Endothelial cell (in vitro differentiated cells): ENCODE measurements around the gene PRKG1. TPM values are rescaled to one million over a fixed set of nuclear protein-coding genes. Genes with fewer than 3 reads are reported as not detected.

Source experiments
- DNase-seq: peaks from one replicate; pipeline ENCODE4 v3.0.0; 2021; ENCODE audit warnings: low spot score
- H3K27ac Mint-ChIP-seq: one replicate; pipeline ENCODE4 v1.8.0; 2021; ENCODE audit warnings: mixed read lengths, inconsistent platforms; ENCODE audit not compliant: unreplicated experiment
- H3K27me3 Mint-ChIP-seq: one replicate; pipeline ENCODE4 v1.8.0; 2021; ENCODE audit warnings: mild to moderate bottlenecking, moderate library complexity, mixed read lengths, inconsistent platforms; ENCODE audit not compliant: unreplicated experiment
- H3K36me3 Mint-ChIP-seq: one replicate; pipeline ENCODE4 v1.8.0; 2021; ENCODE audit warnings: mild to moderate bottlenecking, low read depth, mixed read lengths, inconsistent platforms; ENCODE audit not compliant: unreplicated experiment
- H3K4me1 Mint-ChIP-seq: one replicate; pipeline ENCODE4 v1.8.0; 2021; ENCODE audit warnings: mild to moderate bottlenecking, mixed read lengths, inconsistent platforms; ENCODE audit not compliant: unreplicated experiment
- H3K4me3 Mint-ChIP-seq: one replicate; pipeline ENCODE4 v1.8.0; 2021; ENCODE audit warnings: mild to moderate bottlenecking, mixed read lengths, inconsistent platforms; ENCODE audit not compliant: unreplicated experiment
- H3K9me3 Mint-ChIP-seq: one replicate; pipeline ENCODE4 v1.8.0; 2021; ENCODE audit warnings: mixed read lengths, inconsistent platforms; ENCODE audit not compliant: unreplicated experiment
- total RNA-seq: library from RNA; stranded (reverse); fragmentation: NEBNext Ultra II Directional; extraction: Animal tissue kit (Norgen Biotek cat#: 25700); gene quantifications from one replicate; pipeline ENCODE4 v1.2.1, GENCODE V29; 2021; ENCODE audit not compliant: unreplicated experiment
- TF ChIP-seq, protein P1 (sequence below): fragments of 200-600 bp; sonication (generic); IDR thresholded peaks from one replicate; pipeline ENCODE4 v1.5.0; 2021; ENCODE audit warnings: antibody characterized with exemption; ENCODE audit not compliant: unreplicated experiment

Gene PRKG1
- total RNA-seq, 1 donor from 2014 or later: 10.7 TPM

DNA sequence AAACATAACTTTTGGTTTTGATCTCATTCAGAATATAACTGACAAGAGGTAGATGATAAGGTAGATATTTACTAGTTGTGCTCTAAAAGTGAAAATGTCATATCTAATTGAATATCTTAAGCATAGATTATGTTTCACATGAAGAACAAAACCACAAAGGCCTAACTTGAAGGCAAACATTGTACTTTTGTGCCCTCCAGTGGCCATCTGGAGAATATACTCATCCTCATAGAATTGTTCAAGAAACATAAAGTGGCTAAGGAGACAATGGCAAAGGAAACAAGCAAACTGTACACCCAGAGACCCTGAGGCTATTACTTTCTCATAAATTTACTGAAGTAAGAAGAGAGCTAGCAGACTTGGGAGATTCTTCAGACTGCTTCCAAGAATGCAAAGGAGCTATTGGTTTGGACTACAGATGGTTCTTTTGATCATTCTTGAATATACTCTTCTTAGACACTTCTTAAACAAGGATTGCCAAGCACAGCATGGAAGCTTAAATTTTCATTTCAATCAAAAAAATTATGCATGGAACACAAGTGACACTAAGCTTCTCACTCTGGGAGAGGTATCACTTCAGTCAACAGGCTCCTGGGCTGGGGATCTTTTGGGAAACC is 1141.6 kb downstream of the PRKG1 start:
- H3K27ac Mint-ChIP-seq: peak overlapping the region; percentile 78
- H3K27me3 Mint-ChIP-seq: no peaks in the 10 kb centered on the region
- no peak overlapping the region for H3K4me3 Mint-ChIP-seq
- peak; percentile 59 for DNase-seq
- H3K4me1 Mint-ChIP-seq: peaks cover 31% of the 10 kb centered on the region
- H3K36me3 Mint-ChIP-seq: no peaks in the 10 kb centered on the region
- H3K9me3 Mint-ChIP-seq: no peaks in the 10 kb centered on the region
- TF ChIP-seq, protein P1, sequence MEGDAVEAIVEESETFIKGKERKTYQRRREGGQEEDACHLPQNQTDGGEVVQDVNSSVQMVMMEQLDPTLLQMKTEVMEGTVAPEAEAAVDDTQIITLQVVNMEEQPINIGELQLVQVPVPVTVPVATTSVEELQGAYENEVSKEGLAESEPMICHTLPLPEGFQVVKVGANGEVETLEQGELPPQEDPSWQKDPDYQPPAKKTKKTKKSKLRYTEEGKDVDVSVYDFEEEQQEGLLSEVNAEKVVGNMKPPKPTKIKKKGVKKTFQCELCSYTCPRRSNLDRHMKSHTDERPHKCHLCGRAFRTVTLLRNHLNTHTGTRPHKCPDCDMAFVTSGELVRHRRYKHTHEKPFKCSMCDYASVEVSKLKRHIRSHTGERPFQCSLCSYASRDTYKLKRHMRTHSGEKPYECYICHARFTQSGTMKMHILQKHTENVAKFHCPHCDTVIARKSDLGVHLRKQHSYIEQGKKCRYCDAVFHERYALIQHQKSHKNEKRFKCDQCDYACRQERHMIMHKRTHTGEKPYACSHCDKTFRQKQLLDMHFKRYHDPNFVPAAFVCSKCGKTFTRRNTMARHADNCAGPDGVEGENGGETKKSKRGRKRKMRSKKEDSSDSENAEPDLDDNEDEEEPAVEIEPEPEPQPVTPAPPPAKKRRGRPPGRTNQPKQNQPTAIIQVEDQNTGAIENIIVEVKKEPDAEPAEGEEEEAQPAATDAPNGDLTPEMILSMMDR: peak; percentile 93

DNA sequence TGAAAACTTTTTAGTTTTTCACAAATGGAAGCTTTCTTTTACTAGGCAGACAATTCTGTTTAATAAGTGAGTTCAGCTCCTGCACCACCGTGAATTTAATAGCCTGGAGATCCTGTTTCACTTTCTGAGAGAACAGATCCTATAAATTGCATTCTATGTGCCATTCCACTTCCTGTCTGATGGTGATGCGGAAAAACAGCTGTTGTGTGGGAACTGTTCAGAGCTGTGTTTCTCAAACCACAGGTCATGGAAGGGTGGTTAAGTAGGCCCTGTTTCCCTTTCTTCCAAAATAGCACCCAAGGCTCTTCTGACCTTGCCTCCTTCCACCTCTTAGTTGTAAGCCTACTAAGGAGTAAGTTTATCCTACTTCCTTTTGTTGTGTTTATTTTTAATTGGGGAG is 1142.6 kb downstream of the PRKG1 start:
- Mint-ChIP-seq H3K27ac (peak overlapping the region; percentile 78), H3K36me3 (no peaks in the 10 kb centered on the region)

GRCh38 chr10:52217531-52217930 is 1143.2 kb downstream of the PRKG1 start:
- TF ChIP-seq, protein P1: no peak
- Mint-ChIP-seq H3K27ac (peak overlapping the region; percentile 66), H3K36me3 (no peaks in the 10 kb centered on the region), H3K4me1 (peaks cover 31% of the 10 kb centered on the region), H3K9me3 (no peaks in the 10 kb centered on the region), H3K4me3 (no peak overlapping the region), H3K27me3 (no peaks in the 10 kb centered on the region)
- DNase-seq: no peak

More for the DNA sequence above, 1142.6 kb downstream of the PRKG1 start:
- Mint-ChIP-seq H3K27me3 (no peaks in the 10 kb centered on the region), H3K4me3 (no peak overlapping the region), H3K9me3 (no peaks in the 10 kb centered on the region), H3K4me1 (peaks cover 31% of the 10 kb centered on the region)
- TF ChIP-seq, protein P1: no peak
- peak; percentile 15 for DNase-seq

- peaks cover 16% of the 10 kb centered on the region for H3K4me1 Mint-ChIP-seq
- no peak overlapping the region for H3K4me3 Mint-ChIP-seq
- DNase-seq: no peak
- no peaks in the 10 kb centered on the region for H3K27me3 Mint-ChIP-seq
- no peak overlapping the region for H3K27ac Mint-ChIP-seq
- H3K36me3 Mint-ChIP-seq: no peaks in the 10 kb centered on the region
- TF ChIP-seq, protein P1: no peak
- no peaks in the 10 kb centered on the region for H3K9me3 Mint-ChIP-seq
These were observed 1146.7 kb downstream of the PRKG1 start for GRCh38 chr10:52220947-52221346.

DNA sequence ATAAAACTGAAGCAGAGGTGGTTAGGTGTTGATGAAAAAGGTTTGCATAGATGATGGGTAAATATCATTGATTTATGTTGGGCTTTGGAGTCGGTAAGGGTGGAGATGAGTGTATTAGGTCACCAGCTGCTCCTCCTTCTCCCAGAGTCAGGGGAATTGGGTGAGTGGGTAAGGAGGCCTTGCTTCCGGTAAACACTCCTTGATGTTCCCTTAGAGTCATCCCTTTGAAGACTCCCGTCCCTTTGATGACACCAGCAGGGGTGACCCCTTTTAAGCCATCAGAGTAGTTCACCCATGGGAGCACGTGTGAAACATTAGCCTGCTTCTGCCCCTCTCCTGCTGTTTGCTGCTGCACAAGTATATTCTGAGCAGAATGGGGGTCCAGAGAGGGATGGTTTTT is 1147.6 kb downstream of the PRKG1 start:
- Mint-ChIP-seq H3K4me3 (no peak overlapping the region), H3K9me3 (no peaks in the 10 kb centered on the region), H3K27ac (no peak overlapping the region), H3K36me3 (no peaks in the 10 kb centered on the region), H3K4me1 (peaks cover 7% of the 10 kb centered on the region), H3K27me3 (no peaks in the 10 kb centered on the region)
- DNase-seq: no peak
- TF ChIP-seq, protein P1: no peak
